GM19467 (cell line): ENCODE data around the gene GLYAT.
"Not testable (repeated sequence)": the region's sequence is repeated elsewhere in the genome, so short reads cannot be mapped to it uniquely, and the experiment has no call there.

Source experiments
- ATAC-seq: cut with Tn5 transposase; IDR thresholded peaks from one replicate; pipeline ENCODE4 v1.9.1; 2021; ENCODE audit warnings: mild to moderate bottlenecking, moderate library complexity; ENCODE audit not compliant: unreplicated experiment

GLYAT gene

GRCh38 chr11:58744988-58745704, 13.4 kb upstream of the GLYAT start:
- ATAC-seq = no peak

- ATAC-seq = no peak
These were observed 11.5 kb upstream of the GLYAT start for GRCh38 chr11:58742981-58743880.

GRCh38 chr11:58742140-58742539, 10.4 kb upstream of the GLYAT start:
- ATAC-seq = no peak

GRCh38 chr11:58741127-58741526, 9.4 kb upstream of the GLYAT start:
- ATAC-seq = no peak

GRCh38 chr11:58740447-58740846, 8.7 kb upstream of the GLYAT start:
- ATAC-seq = no peak

- no peak for ATAC-seq
These were observed 8.1 kb upstream of the GLYAT start for GRCh38 chr11:58739725-58740430.

- ATAC-seq = no peak
These were observed 3.1 kb upstream of the GLYAT start for GRCh38 chr11:58734681-58735490.

GRCh38 chr11:58730507-58731089, 1.1 kb downstream of the GLYAT start:
- no peak for ATAC-seq

GRCh38 chr11:58727415-58727797, 4.3 kb downstream of the GLYAT start:
- no peak for ATAC-seq

GRCh38 chr11:58726737-58727414, 4.9 kb downstream of the GLYAT start:
- ATAC-seq = no peak

GRCh38 chr11:58719406-58720117, 12.2 kb downstream of the GLYAT start:
- no peak for ATAC-seq

GRCh38 chr11:58712531-58712930, 19.2 kb downstream of the GLYAT start:
- no peak for ATAC-seq

GRCh38 chr11:58711832-58712231, 19.9 kb downstream of the GLYAT start:
- no peak for ATAC-seq

GRCh38 chr11:58707767-58708166, 24.0 kb downstream of the GLYAT start:
- no peak for ATAC-seq

- ATAC-seq = not testable (repeated sequence)
These were observed 34.9 kb downstream of the GLYAT start for GRCh38 chr11:58696825-58697224.

- ATAC-seq = no peak
These were observed 38.7 kb downstream of the GLYAT start for GRCh38 chr11:58693026-58693425.

- no peak for ATAC-seq
These were observed 40.1 kb downstream of the GLYAT start for GRCh38 chr11:58691675-58692074.

GRCh38 chr11:58688789-58689503, 42.8 kb downstream of the GLYAT start:
- no peak for ATAC-seq
